Activated CD4-positive, alpha-beta T cell treated with anti-CD3 and anti-CD28 coated beads, Interleukin-2, Interleukin-6, amounts not matched to agents 100 ng/mL and 50 ng/mL, durations not matched to agents 16 hours and 8 hours (primary cell): ENCODE results near the gene GPR157.

Experiments used
- DNase-seq: peaks from one replicate; pipeline ENCODE4 v3.0.0-alpha.2; 2020

GPR157 gene

DNA sequence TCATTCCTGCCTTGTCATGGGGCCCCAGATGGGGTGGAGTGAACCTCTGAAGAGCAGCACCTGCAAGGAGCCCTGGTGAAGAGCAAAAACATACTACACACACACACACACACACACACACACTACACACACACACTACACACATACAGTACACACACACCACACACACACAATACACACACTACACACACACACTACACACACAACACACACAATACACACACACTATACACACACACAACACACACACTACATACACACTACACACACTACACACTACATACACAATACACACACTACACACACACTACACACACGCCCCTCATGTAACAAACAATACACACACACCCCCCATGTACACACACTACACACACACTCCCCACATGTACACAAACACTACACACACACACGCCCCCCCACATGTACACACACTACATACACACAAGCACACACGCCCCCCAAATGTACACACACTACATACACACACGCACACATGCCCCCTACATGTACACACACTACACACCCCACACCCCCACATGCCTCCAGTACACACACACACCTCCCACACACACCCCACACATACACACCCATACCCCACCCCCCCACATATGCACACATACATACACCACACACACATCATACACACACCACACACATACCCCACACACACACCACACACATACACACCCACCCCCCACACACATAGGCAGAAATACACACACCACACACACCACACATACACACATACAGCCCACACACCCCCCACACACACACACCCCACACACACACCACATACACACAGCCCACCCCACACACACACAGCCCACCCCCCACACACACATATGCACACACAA, 68.8 kb downstream of the GPR157 start:
- no peak for DNase-seq

DNA sequence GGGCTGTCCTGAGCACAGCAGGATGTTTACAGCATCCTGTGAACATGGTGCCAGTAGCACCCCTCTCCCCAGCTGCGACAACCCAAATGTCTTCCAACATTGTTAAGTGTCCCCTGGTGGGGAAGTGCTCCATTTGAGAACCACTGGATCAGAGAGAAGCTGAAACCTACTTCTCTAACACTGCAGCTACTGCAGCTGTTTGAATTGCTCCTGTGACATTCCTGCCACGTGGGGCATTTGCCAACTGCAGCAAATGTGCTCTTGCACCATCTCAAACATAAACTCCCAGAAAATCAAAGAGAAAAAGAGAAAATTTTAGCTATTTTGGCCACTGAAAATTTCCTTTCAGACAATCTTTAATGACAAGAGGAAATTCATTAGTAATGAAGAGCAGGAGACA, 70.4 kb downstream of the GPR157 start:
- no peak for DNase-seq

DNA sequence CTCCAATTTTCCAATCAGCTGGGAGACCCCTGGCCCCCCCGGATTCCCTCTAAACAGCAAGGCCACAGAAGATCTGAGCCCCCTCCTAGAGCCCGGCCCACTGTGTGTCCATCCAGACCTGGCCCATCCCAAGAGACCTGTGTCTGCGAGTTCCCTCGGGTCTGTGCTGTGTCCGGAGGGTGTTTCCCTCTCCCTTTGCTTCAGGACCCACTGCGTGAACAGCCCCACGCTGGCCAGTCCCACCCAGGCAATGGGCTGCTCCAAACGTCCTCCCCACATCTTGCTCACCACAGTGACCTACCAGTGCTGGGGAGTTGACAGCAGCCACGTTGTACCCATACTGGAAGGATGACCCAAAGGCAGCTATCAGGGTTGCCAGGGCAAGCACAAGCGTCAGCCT, 71.1 kb downstream of the GPR157 start:
- no peak for DNase-seq

DNA sequence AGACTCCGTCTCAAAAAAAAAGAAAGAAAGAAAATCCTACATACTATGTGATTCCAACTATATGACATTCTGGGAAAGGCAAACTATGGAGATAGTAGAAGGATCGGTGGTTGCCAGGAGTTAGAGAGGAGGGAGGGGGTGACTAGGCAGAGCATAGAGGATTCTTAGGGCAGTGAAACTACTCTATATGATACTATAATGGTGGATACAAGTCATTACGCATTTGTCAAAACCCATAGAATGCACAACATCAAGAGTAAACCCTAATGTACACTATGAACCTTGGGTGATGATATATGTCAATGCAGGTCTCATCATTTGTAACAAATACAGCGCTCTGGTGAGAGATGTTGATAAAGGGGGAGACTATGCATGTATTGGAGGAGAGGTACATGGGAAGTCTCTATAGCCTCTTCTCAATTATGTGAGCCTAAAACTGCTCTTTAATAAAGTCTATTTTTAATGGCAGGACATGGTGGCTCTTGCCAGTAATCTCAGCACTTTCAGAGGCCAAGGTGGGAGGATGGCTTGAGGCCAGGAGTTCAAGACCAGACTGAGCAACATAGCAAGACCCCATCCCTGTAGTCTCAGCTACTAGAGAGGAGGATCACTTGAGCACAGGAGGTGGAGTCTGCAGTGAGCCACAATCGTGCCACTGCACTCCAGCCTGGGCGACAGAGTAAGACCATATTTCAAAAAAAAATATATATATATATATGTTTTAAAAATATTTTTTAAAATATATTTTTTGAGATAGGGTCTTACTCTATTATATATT, 76.4 kb downstream of the GPR157 start:
- no peak for DNase-seq

DNA sequence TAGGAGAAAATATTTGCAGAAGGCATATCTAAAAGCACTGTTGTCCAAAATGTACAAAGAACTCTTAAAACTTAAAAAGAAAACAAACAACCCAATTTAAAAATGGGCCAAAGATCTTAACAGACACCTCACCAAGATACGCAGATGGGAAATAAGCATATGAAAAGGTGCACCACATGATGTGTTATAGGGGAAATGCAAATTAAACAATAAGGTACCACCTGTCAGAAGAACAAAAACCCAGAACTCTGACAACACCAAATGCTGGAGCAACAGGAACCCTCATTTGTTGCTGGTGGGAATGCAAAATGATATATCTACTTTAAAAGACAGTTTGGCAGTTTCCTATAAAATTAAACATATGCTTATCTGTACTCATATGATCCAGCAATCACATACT, 77.5 kb downstream of the GPR157 start:
- no peak for DNase-seq

DNA sequence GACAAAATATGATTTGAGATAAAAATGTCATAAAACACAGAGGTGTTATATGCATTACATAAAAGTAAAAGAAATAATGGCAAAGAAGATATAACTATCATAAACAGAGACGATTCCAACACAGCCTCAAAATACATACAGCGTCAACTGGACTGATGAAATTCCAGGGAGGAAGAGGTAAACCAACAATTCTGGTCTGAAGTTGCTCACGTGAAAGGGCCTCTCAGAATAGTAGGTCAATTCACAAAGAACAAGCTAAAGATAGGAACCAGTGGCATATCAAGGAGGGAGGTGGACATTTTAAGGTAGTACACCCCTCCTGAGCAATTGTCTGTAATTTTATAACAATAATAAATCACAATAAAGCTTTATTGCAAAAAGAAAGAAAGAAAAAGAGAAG, 78.1 kb downstream of the GPR157 start:
- no peak for DNase-seq
